Prostate gland (tissue), 2 donors: ENCODE results near the gene EHMT1. TPM values are rescaled to one million over a fixed set of nuclear protein-coding genes. Genes with fewer than 3 reads are reported as not detected.
A peak's percentile ranks its signal among the peaks of the same experiment; 100 is the strongest.

Source experiments
- DNase-seq: peaks from one replicate; pipeline ENCODE4 v3.0.0-alpha.2; 2019; ENCODE audit warnings: low spot score
- H3K27ac ChIP-seq, 2 donors: fragments of 200-600 bp; sonication (generic); 2 replicates each; pipeline ENCODE4 v1.5.1; 2017 to 2019
- H3K27me3 ChIP-seq: fragments of 200-600 bp; sonication (generic); replicated peaks from 2 replicates; pipeline ENCODE4 v1.5.1; 2019; ENCODE audit not compliant: insufficient read depth
- H3K36me3 ChIP-seq, 2 donors: fragments of 200-600 bp; sonication (generic); 1 replicate in 1 of 2; 2 replicates in 1 of 2; pipeline versions ENCODE4 v1.5.1 to v1.8.1; 2017 to 2019
- H3K4me1 ChIP-seq: fragments of 200-600 bp; sonication (generic); replicated peaks from 2 replicates; pipeline ENCODE4 v1.5.1; 2019
- H3K4me3 ChIP-seq, 2 donors: fragments of 200-600 bp; sonication (generic); 2 replicates each; pipeline ENCODE4 v1.5.1; 2017 to 2019
- H3K9me3 ChIP-seq: fragments of 200-600 bp; sonication (generic); 2 replicates; pipeline ENCODE4 v1.5.1; 2017
- POLR2A ChIP-seq: fragments of 450-650 bp; IDR thresholded peaks from one replicate; pipeline ENCODE4 v1.6.1; 2016; ENCODE audit warnings: antibody characterized with exemption, mild to moderate bottlenecking
- POLR2AphosphoS5 ChIP-seq: sonication (generic); formaldehyde crosslinking; IDR thresholded peaks from one replicate; pipeline ENCODE4 v1.6.1; 2017; ENCODE audit warnings: antibody characterized with exemption
- WGBS: methylation state at CpG from one replicate; pipeline ENCODE4 v1.1.5; 2018; 5-methylcytosine and 5-hydroxymethylcytosine counted together
- intact Hi-C: fragments of 100-400 bp; cut with DNase I; formaldehyde crosslinking; loops from one replicate; pipeline ENCODE4 v1.14.2; 2022
- total RNA-seq, 2 donors: library from RNA; depleted of rRNA; stranded (reverse); fragments of >200 nt; gene quantifications; one replicate each; pipeline ENCODE4 v1.1.0, GENCODE V29; 2016
- TF ChIP-seq, protein P1 (sequence below), 4 experiments: fragments of 200-600 bp in 2 of 4; fragments of 450-650 bp in 2 of 4; sonication (generic) in 2 of 4; IDR thresholded peaks; 1 replicate in 3 of 4; 2 replicates in 1 of 4; pipeline ENCODE4 v1.5.1; 2016 to 2019; ENCODE audit warnings: antibody characterized with exemption in 4 of 4, mild to moderate bottlenecking in 2 of 4, moderate library complexity in 2 of 4

EHMT1 gene
- total RNA-seq, 2 donors from 2014 or later, result 81.3 to 149 TPM

GRCh38 chr9:137743695-137744094 lies 124.9 kb downstream of the EHMT1 start:
- intact Hi-C loops, result no loop called here
- no peaks in the 10 kb centered on the region for H3K27me3 ChIP-seq
- DNase-seq, result no peak
- TF ChIP-seq POLR2AphosphoS5, result no peak
- TF ChIP-seq POLR2A, result no peak
- TF ChIP-seq, protein P1, sequence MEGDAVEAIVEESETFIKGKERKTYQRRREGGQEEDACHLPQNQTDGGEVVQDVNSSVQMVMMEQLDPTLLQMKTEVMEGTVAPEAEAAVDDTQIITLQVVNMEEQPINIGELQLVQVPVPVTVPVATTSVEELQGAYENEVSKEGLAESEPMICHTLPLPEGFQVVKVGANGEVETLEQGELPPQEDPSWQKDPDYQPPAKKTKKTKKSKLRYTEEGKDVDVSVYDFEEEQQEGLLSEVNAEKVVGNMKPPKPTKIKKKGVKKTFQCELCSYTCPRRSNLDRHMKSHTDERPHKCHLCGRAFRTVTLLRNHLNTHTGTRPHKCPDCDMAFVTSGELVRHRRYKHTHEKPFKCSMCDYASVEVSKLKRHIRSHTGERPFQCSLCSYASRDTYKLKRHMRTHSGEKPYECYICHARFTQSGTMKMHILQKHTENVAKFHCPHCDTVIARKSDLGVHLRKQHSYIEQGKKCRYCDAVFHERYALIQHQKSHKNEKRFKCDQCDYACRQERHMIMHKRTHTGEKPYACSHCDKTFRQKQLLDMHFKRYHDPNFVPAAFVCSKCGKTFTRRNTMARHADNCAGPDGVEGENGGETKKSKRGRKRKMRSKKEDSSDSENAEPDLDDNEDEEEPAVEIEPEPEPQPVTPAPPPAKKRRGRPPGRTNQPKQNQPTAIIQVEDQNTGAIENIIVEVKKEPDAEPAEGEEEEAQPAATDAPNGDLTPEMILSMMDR (IDR thresholded peaks at IDR 0.05), result no peak
- peak overlapping the region in 1 of 2 donors; percentile 75 for H3K27ac ChIP-seq
- no peaks in the 10 kb centered on the region for H3K9me3 ChIP-seq
- 88% methylated on average over 18 of the region's 19 CpGs for WGBS
- H3K4me3 ChIP-seq, result no peak overlapping the region
- H3K4me1 ChIP-seq, result peaks cover 8% of the 10 kb centered on the region
- no peaks in the 10 kb centered on the region for H3K36me3 ChIP-seq

DNA sequence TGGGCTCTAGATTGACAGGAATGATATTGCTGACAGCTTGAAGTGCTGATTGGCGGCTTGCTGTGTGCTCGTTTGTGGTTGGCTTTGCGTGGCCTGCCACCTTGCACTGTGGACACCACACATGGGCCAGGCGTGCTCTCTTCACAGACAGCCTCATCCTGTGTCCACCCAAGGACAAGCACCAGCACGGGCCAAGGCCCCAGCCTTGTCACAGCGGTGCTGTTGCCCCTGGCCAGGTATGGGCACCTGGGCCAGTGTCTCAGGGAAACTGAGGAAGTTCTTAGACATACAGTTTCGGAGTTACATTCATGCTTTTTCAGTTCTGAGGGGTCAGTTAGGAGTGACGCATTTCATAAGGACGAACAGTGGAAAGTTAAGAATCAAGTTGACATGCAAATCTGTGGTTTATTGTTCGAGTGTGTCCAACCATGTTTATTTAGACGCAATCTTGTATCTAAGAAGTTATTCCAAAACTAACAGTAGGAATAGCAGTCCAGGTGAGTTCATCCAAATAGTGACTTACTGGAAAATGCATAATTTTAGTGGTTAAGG lies 125.9 kb downstream of the EHMT1 start:
- 69% methylated on average over 11 of the region's 11 CpGs for WGBS

GRCh38 chr9:137745541-137745991 lies 126.8 kb downstream of the EHMT1 start:
- intact Hi-C loops, result no loop called here
- DNase-seq, result peak; percentile 40
- H3K4me3 ChIP-seq, result no peak overlapping the region
- 65% methylated on average over 10 of the region's 10 CpGs for WGBS
- TF ChIP-seq POLR2A (no peak), POLR2AphosphoS5 (peak; percentile 15)
- TF ChIP-seq, protein P1 (IDR thresholded peaks at IDR 0.05), result no peak
- H3K36me3 ChIP-seq, result no peaks in the 10 kb centered on the region
- H3K4me1 ChIP-seq, result peaks cover 8% of the 10 kb centered on the region
- no peaks in the 10 kb centered on the region for H3K27me3 ChIP-seq
- peak overlapping the region in 1 of 2 donors; percentile 46 for H3K27ac ChIP-seq
- no peaks in the 10 kb centered on the region for H3K9me3 ChIP-seq

More for the DNA sequence above, 125.9 kb downstream of the EHMT1 start:
- H3K36me3 ChIP-seq, result no peaks in the 10 kb centered on the region
- no peaks in the 10 kb centered on the region for H3K9me3 ChIP-seq
- DNase-seq, result no peak
- peaks cover 8% of the 10 kb centered on the region for H3K4me1 ChIP-seq
- TF ChIP-seq POLR2AphosphoS5, result peak; percentile 62
- TF ChIP-seq, protein P1 (IDR thresholded peaks at IDR 0.05), result no peak
- peak overlapping the region; percentile 59 to 75 for H3K27ac ChIP-seq
- intact Hi-C loops, result no loop called here
- no peak overlapping the region for H3K4me3 ChIP-seq
- no peaks in the 10 kb centered on the region for H3K27me3 ChIP-seq

DNA sequence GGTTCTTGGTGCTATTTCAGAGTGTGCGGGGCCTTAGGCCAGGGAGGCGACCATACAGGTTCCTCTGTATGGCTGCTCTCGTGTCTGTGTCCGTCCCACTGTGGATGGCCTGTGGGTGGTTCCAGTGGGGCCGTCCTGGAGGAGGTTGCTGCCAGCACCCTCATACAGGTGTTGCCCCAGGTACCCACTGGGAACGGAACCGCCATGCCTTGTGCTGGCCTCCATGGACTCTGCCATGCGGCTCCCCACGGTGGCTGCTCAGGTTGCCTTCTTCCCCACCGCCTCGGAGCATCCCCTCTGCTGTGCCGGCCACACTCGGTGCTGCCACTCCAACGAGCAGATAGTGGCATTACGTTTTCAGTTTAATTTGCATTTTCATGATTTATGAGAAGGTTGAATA lies 129.5 kb downstream of the EHMT1 start:
- TF ChIP-seq, protein P1 (IDR thresholded peaks at IDR 0.05), result no peak
- TF ChIP-seq POLR2A (no peak), POLR2AphosphoS5 (no peak)
- Histone ChIP-seq H3K36me3 (no peaks in the 10 kb centered on the region), H3K4me3 (no peak overlapping the region), H3K27me3 (no peaks in the 10 kb centered on the region), H3K9me3 (no peaks in the 10 kb centered on the region), H3K27ac (no peak overlapping the region), H3K4me1 (peaks cover 8% of the 10 kb centered on the region)
- DNase-seq, result no peak
- intact Hi-C loops, result no loop called here
- 89% methylated on average over 15 of the region's 15 CpGs for WGBS

- Histone ChIP-seq H3K27me3 (no peaks in the 10 kb centered on the region), H3K27ac (no peak overlapping the region), H3K36me3 (no peaks in the 10 kb centered on the region), H3K4me3 (no peak overlapping the region), H3K9me3 (no peaks in the 10 kb centered on the region), H3K4me1 (peaks cover 8% of the 10 kb centered on the region)
- TF ChIP-seq POLR2AphosphoS5 (no peak), POLR2A (no peak)
- TF ChIP-seq, protein P1 (IDR thresholded peaks at IDR 0.05), result no peak
- intact Hi-C loops, result no loop called here
- DNase-seq, result no peak
- WGBS, result 58% methylated on average over 3 of the region's 3 CpGs
Observed at GRCh38 chr9:137748741-137749140, 129.9 kb downstream of the EHMT1 start.
